GM21528 (cell line): ENCODE results near the gene PPP2R2C.

Source experiments
- ATAC-seq: cut with Tn5 transposase; IDR thresholded peaks from one replicate; pipeline ENCODE4 v1.9.1; 2021; ENCODE audit warnings: mild to moderate bottlenecking, moderate library complexity; ENCODE audit not compliant: unreplicated experiment, low FRiP score

PPP2R2C gene

GRCh38 chr4:6384541-6384940 is 87.9 kb downstream of the PPP2R2C start:
- ATAC-seq: no peak

GRCh38 chr4:6383929-6384328 is 88.5 kb downstream of the PPP2R2C start:
- no peak for ATAC-seq

GRCh38 chr4:6383009-6383404 is 89.4 kb downstream of the PPP2R2C start:
- no peak for ATAC-seq

GRCh38 chr4:6381571-6382123 is 90.8 kb downstream of the PPP2R2C start:
- no peak for ATAC-seq

- ATAC-seq: no peak
Observed at GRCh38 chr4:6380746-6381410, 91.5 kb downstream of the PPP2R2C start.

GRCh38 chr4:6379767-6380745 is 92.4 kb downstream of the PPP2R2C start:
- ATAC-seq: no peak

- ATAC-seq: no peak
Observed at GRCh38 chr4:6378493-6379445, 93.6 kb downstream of the PPP2R2C start.

- ATAC-seq: no peak
Observed at GRCh38 chr4:6377626-6378492, 94.6 kb downstream of the PPP2R2C start.

GRCh38 chr4:6375620-6376295 is 96.7 kb downstream of the PPP2R2C start:
- no peak for ATAC-seq

GRCh38 chr4:6374575-6374974 is 97.8 kb downstream of the PPP2R2C start:
- no peak for ATAC-seq

GRCh38 chr4:6373541-6374410 is 98.6 kb downstream of the PPP2R2C start:
- no peak for ATAC-seq

GRCh38 chr4:6372649-6373525 is 99.5 kb downstream of the PPP2R2C start:
- no peak for ATAC-seq

GRCh38 chr4:6371812-6372211 is 100.6 kb downstream of the PPP2R2C start:
- no peak for ATAC-seq

GRCh38 chr4:6371271-6371670 is 101.1 kb downstream of the PPP2R2C start:
- ATAC-seq: no peak

- no peak for ATAC-seq
Observed at GRCh38 chr4:6369924-6370645, 102.3 kb downstream of the PPP2R2C start.

- ATAC-seq: no peak
Observed at GRCh38 chr4:6369511-6369910, 102.9 kb downstream of the PPP2R2C start.
